Measurements from ENCODE around the gene CNTROB.

Gene CNTROB

GRCh38 chr17:7987112-7987893 is 55.3 kb downstream of the CNTROB start:
- TF ChIP-seq POLR2AphosphoS5 (IDR thresholded peaks at IDR 0.05; ENCODE audit: low read depth, low read length) (no peak), SIN3A (IDR thresholded peaks at IDR 0.05; ENCODE audit: borderline replicate concordance, insufficient read depth, low read length) (no peak), FOXP2 (optimal IDR thresholded peaks at IDR 0.05; ENCODE audit: borderline replicate concordance, extremely low read depth, extremely low read length, insufficient read depth) (no peak), REST (IDR thresholded peaks at IDR 0.05; ENCODE audit: insufficient read depth in 1 of 2, low read depth in 2 of 2, low read length in 2 of 2) (no peak), TAF1 (IDR thresholded peaks at IDR 0.05; ENCODE audit: borderline replicate concordance, insufficient read depth, low read length) (no peak)

GRCh38 chr17:7988750-7989178 is 56.8 kb downstream of the CNTROB start:
- TF ChIP-seq REST (IDR thresholded peaks at IDR 0.05; ENCODE audit: insufficient read depth in 1 of 2, low read depth in 2 of 2, low read length in 2 of 2) (no peak), POLR2AphosphoS5 (IDR thresholded peaks at IDR 0.05; ENCODE audit: low read depth, low read length) (no peak), SIN3A (IDR thresholded peaks at IDR 0.05; ENCODE audit: borderline replicate concordance, insufficient read depth, low read length) (no peak), FOXP2 (optimal IDR thresholded peaks at IDR 0.05; ENCODE audit: borderline replicate concordance, extremely low read depth, extremely low read length, insufficient read depth) (no peak), TAF1 (IDR thresholded peaks at IDR 0.05; ENCODE audit: borderline replicate concordance, insufficient read depth, low read length) (no peak)

- TF ChIP-seq FOXP2 (optimal IDR thresholded peaks at IDR 0.05; ENCODE audit: borderline replicate concordance, extremely low read depth, extremely low read length, insufficient read depth) (no peak), TAF1 (IDR thresholded peaks at IDR 0.05; ENCODE audit: borderline replicate concordance, insufficient read depth, low read length) (no peak), SIN3A (IDR thresholded peaks at IDR 0.05; ENCODE audit: borderline replicate concordance, insufficient read depth, low read length) (no peak), POLR2AphosphoS5 (IDR thresholded peaks at IDR 0.05; ENCODE audit: low read depth, low read length) (no peak), REST (IDR thresholded peaks at IDR 0.05; ENCODE audit: insufficient read depth in 1 of 2, low read depth in 2 of 2, low read length in 2 of 2) (no peak)
These were observed 58.0 kb downstream of the CNTROB start for GRCh38 chr17:7989781-7990655.

- no peak for TF ChIP-seq REST (IDR thresholded peaks at IDR 0.05; ENCODE audit: insufficient read depth in 1 of 2, low read depth in 2 of 2, low read length in 2 of 2)
- TF ChIP-seq POLR2AphosphoS5 (IDR thresholded peaks at IDR 0.05; ENCODE audit: low read depth, low read length): no peak
- TF ChIP-seq TAF1 (IDR thresholded peaks at IDR 0.05; ENCODE audit: borderline replicate concordance, insufficient read depth, low read length): no peak
- TF ChIP-seq SIN3A (IDR thresholded peaks at IDR 0.05; ENCODE audit: borderline replicate concordance, insufficient read depth, low read length): no peak
- TF ChIP-seq FOXP2 (optimal IDR thresholded peaks at IDR 0.05; ENCODE audit: borderline replicate concordance, extremely low read depth, extremely low read length, insufficient read depth): no peak
These were observed 60.5 kb downstream of the CNTROB start for GRCh38 chr17:7992516-7992915.

Measured in PFSK-1 (cell line).